PC-3 (cell line): ENCODE data around the gene TBCCD1.

ENCODE experiments used
- CTCF ChIP-seq: fragments of 300-600 bp; sonication (generic); conservative IDR thresholded peaks from 2 replicates; pipeline ENCODE4 v1.5.1; 2017; ENCODE audit warnings: antibody characterized with exemption, low read depth, mild to moderate bottlenecking, low read length
- EZH2 ChIP-seq: fragments of 300-600 bp; sonication (generic); IDR thresholded peaks from one replicate; pipeline ENCODE4 v1.6.1; 2017; ENCODE audit warnings: antibody characterized with exemption, mild to moderate bottlenecking, low read length; ENCODE audit not compliant: unreplicated experiment

DNA sequence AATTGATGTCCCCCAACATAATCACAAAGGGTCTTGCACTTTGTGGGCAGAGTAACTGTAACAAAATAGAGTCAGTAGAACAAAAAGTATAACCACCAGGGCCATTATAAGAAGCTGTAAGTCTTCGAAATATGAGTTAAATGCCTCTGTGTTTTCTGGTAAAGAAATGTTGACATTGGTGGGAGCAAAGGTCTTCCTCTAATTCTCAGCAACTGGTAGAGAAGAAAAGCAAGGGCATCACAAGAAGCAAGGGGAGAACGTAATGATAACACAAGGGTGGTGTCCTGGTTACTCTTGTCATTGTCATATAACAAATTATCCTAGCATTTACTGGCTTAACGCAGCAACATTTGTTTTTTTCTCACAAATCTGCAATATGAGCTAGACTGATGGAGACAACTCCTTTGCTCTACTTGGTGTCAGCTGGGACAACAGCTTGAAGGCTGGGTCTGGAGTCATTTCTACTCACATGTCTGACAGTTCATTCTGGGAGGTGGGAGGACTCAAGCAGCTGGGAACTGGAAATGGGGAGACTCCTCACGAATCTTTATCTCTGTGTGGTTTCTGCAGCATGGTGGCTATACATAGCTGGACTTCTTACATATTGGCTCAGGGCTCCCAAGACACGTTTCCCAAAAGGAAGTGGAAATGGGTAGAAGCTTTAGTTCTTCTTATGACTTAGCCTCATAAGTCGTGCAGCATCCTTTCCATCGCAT lies 23.6 kb upstream of the TBCCD1 start:
- TF ChIP-seq CTCF, result no peak
- TF ChIP-seq EZH2, result no peak
